Stimulated activated memory B cell treated with anti-CD40 and anti-IgM and Interleukin-4, amounts not matched to agents 10 μg/mL and 1 μg/mL and 100 μg/mL, for 72 hours (primary cell): Measurements from ENCODE around the gene COL6A2.
"Not testable (repeated sequence)": the region's sequence is repeated elsewhere in the genome, so short reads cannot be mapped to it uniquely, and the experiment has no call there.

ENCODE experiments used
- ATAC-seq: fragments of 150-1000 bp; cut with Tn5 transposase; 2 replicates; pipeline ENCODE4 v1.10.0; 2021
- H3K27ac Mint-ChIP-seq: one replicate; pipeline ENCODE4 v1.8.0; 2022; ENCODE audit warnings: mild to moderate bottlenecking, mixed read lengths
- H3K27me3 Mint-ChIP-seq: one replicate; pipeline ENCODE4 v1.8.0; 2022; ENCODE audit warnings: mixed read lengths
- H3K36me3 Mint-ChIP-seq: one replicate; pipeline ENCODE4 v1.8.0; 2022; ENCODE audit warnings: mixed read lengths
- H3K4me1 Mint-ChIP-seq: one replicate; pipeline ENCODE4 v1.8.0; 2022; ENCODE audit warnings: mixed read lengths
- H3K4me3 Mint-ChIP-seq: one replicate; pipeline ENCODE4 v1.8.0; 2022; ENCODE audit warnings: mild to moderate bottlenecking, moderate library complexity, mixed read lengths
- H3K9me3 Mint-ChIP-seq: one replicate; pipeline ENCODE4 v1.8.0; 2022; ENCODE audit warnings: mixed read lengths

Gene COL6A2

DNA sequence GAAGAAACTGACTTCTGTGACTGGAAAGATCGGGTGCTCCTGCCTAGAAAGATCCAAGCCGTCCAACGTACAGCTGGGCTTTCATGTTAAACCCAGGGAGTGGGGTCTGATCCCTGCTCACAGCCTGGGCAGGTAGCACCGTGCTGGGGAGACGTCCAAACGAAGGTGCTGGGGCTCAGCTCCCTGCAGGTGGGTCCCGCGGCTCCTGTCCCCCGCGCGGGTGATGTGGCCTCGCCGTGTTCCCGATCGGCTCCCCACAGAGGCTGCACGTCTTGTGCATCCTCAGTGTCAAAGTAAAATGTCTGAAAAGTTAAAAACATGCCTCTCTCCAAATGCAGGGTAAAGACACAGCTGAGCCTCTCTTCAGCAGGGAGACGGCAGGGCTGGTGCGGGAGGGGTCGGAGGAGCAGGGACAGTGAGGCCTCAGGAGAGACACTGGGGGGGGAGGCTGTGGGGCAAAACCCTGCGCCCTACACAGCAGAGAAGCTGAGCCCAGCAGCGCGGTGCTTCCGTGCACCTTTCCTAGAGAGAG lies 40.1 kb upstream of the COL6A2 start:
- Mint-ChIP-seq H3K4me1 (peaks cover 6% of the 10 kb centered on the region), H3K27ac (peak overlapping the region; percentile 74), H3K27me3 (peaks cover 50% of the 10 kb centered on the region), H3K36me3 (no peaks in the 10 kb centered on the region), H3K9me3 (peaks cover 21% of the 10 kb centered on the region), H3K4me3 (no peak overlapping the region)
- no peak for ATAC-seq

DNA sequence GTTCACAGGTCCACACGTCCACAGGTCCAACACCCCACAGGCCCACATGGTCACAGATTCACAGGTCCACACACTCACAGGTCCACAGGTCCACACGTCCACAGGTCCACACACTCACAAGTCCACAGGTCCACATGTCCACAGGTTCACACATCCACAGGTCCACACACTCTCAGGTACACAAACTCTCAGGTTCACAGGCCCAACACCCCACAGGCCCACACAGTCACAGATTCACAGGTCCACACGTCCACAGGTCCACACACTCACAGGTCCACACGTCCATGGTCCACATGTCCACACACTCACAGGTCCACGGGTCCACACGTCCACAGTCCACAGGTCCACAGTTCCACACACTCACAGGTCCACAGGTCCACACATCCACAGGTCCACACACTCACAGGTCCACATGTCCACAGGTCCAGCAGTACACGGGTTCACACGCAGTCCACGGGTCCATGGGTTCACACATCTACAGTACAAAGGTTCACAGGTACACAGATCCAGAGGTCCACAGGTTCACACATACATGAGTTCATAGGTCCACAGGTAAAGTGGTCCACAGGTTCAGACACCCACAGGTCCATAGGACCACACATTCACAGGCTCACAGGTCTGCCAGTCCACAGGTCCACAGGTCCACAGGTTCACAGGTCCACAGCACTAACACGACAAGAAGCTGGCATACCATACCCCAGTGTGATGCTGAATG lies 39.3 kb upstream of the COL6A2 start:
- Mint-ChIP-seq H3K27ac (no peak overlapping the region), H3K4me3 (no peak overlapping the region), H3K9me3 (peaks cover 21% of the 10 kb centered on the region), H3K36me3 (no peaks in the 10 kb centered on the region), H3K27me3 (peaks cover 50% of the 10 kb centered on the region), H3K4me1 (peaks cover 6% of the 10 kb centered on the region)
- ATAC-seq: no peak

DNA sequence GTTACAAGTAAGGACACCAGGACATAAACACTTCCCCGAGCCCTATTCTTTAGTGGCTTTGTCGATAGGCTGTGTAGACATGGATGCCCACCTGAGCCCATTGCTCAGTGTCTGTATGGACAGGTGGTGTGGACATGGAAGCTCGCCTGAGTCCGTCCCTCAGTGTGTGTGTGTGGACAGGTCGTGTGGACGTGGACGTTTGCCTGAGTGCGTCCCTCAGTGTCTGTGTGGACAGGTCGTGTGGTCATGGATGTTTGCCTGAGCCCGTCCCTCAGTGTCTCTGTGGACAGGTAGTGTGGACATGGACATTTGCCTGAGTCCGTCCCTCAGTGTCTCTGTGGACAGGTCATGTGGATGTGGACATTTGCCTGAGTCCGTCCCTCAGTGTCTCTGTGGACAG lies 38.7 kb upstream of the COL6A2 start:
- Mint-ChIP-seq H3K9me3 (peaks cover 21% of the 10 kb centered on the region), H3K4me1 (peaks cover 6% of the 10 kb centered on the region), H3K36me3 (no peaks in the 10 kb centered on the region), H3K27ac (no peak overlapping the region), H3K4me3 (no peak overlapping the region), H3K27me3 (peaks cover 53% of the 10 kb centered on the region)
- no peak for ATAC-seq

DNA sequence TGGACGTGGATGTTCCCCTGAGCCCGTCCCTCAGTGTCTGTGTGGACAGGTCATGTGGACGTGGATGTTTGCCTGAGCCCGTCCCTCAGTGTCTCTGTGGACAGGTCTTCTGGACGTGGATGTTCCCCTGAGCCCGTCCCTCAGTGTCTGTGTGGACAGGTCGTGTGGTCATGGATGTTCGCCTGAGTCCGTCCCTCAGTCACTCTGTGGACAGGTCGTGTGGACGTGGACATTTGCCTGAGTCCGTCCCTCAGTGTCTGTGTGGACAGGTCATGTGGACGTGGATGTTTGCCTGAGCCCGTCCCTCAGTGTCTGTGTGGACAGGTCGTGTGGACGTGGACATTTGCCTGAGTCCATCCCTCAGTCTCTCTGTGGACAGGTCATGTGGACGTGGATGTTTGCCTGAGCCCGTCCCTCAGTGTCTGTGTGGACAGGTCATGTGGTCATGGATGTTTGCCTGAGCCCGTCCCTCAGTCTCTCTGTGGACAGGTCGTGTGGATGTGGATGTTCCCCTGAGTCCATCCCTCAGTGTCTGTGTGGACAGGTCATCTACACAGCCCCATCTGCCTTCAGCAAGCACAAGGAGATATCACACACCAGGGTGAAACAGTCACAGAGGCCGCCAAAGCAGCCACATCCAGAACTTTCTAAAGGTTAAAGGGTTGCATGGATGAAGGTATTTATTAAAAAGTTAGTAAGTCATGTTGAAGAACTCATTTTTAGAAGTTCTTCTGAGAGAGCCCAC lies 38.0 kb upstream of the COL6A2 start:
- not testable (repeated sequence) for H3K4me3 Mint-ChIP-seq, H3K36me3 Mint-ChIP-seq, H3K4me1 Mint-ChIP-seq, ATAC-seq, H3K27ac Mint-ChIP-seq
- Mint-ChIP-seq H3K27me3 (peaks cover 60% of the 10 kb centered on the region), H3K9me3 (peaks cover 21% of the 10 kb centered on the region)

DNA sequence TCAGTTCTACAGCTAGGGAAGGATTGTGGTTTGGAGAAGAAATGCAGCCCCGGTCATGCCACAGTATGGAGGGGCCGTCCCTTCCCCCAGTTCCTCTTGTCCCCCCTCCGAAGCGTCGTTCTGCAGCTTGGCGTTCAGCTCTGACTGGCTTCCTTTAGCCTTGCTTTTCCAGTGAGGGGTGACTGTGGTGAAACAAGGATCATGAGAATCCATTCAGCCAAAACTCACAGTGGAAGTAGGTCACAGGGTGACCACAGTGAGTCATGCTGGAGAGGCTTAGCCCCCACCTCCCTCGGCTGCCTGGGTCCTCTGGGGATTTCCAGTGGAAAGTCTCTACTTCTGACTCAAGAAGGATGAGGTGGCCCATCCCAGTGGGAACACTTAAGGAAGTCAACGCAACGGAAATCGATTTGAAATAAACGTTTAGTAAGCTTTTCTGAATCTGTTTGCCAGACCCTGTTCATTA lies 37.3 kb upstream of the COL6A2 start:
- peaks cover 68% of the 10 kb centered on the region for H3K27me3 Mint-ChIP-seq
- H3K27ac Mint-ChIP-seq: no peak overlapping the region
- no peaks in the 10 kb centered on the region for H3K36me3 Mint-ChIP-seq
- peak; percentile 44 for ATAC-seq
- peaks cover 21% of the 10 kb centered on the region for H3K9me3 Mint-ChIP-seq
- H3K4me1 Mint-ChIP-seq: peaks cover 6% of the 10 kb centered on the region
- H3K4me3 Mint-ChIP-seq: no peak overlapping the region

DNA sequence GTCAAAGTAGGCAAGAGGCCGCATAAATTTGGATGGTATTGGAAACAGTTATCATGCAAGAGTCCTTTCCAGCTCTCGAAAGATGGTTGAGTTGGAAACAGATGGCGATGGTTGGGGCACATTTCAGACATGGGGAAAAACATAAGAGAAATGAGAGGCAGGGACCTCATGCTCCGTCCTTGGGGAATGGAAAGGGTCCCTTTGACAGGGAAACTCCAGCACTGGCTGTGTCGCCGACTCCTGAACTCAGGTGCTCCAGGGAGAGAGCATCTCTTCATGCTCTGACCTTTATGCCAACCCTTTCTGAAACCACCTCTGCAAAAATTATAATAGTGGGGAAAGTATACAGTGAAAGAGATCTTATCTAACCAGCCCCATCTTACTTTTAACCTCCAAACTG lies 36.8 kb upstream of the COL6A2 start:
- Mint-ChIP-seq H3K36me3 (no peaks in the 10 kb centered on the region), H3K27me3 (peaks cover 72% of the 10 kb centered on the region), H3K27ac (no peak overlapping the region), H3K9me3 (peaks cover 21% of the 10 kb centered on the region), H3K4me3 (no peak overlapping the region), H3K4me1 (peaks cover 6% of the 10 kb centered on the region)
- no peak for ATAC-seq

DNA sequence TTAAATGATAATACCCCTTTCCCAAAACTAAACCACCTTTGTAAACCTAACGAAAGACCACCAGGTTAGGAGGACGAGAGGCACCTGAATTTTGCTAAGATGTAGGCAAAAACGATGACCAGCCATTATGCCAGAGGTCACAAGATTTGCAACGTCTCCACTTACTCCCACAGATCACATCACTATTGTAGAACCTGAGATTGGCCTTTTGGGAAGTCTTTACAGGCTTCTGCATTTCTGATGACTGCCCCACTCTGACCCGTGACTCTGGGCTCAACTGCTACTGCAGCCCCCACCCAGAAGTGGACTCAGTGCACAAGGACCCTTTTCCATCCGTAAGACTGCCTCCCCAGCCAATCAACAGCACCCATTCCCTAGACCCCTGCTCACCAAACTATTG lies 36.4 kb upstream of the COL6A2 start:
- H3K27ac Mint-ChIP-seq: no peak overlapping the region
- H3K4me1 Mint-ChIP-seq: peaks cover 6% of the 10 kb centered on the region
- H3K27me3 Mint-ChIP-seq: peaks cover 76% of the 10 kb centered on the region
- ATAC-seq: no peak
- peaks cover 21% of the 10 kb centered on the region for H3K9me3 Mint-ChIP-seq
- H3K36me3 Mint-ChIP-seq: no peaks in the 10 kb centered on the region
- no peak overlapping the region for H3K4me3 Mint-ChIP-seq

DNA sequence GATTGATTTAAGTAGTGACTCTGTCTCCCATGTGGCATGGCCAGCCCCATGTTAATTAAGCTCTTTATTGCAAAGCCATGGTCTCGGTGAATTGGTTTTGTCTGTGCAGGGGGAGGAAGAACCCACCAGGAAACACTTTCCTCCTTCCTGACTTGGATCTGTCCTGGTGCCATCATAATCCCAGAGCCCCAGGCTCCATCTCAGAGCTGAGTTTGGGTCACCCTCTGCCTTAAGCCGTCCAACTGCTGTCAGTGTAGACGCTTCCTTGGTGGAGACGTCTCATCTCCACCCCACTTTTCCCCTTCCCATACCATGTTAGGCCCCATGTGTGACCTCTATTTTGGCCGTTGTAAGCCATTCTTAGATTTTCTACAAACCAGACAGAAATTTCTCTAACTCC lies 36.0 kb upstream of the COL6A2 start:
- Mint-ChIP-seq H3K36me3 (no peaks in the 10 kb centered on the region), H3K27me3 (peaks cover 79% of the 10 kb centered on the region), H3K9me3 (peaks cover 21% of the 10 kb centered on the region), H3K27ac (no peak overlapping the region), H3K4me3 (no peak overlapping the region), H3K4me1 (peaks cover 6% of the 10 kb centered on the region)
- ATAC-seq: no peak

DNA sequence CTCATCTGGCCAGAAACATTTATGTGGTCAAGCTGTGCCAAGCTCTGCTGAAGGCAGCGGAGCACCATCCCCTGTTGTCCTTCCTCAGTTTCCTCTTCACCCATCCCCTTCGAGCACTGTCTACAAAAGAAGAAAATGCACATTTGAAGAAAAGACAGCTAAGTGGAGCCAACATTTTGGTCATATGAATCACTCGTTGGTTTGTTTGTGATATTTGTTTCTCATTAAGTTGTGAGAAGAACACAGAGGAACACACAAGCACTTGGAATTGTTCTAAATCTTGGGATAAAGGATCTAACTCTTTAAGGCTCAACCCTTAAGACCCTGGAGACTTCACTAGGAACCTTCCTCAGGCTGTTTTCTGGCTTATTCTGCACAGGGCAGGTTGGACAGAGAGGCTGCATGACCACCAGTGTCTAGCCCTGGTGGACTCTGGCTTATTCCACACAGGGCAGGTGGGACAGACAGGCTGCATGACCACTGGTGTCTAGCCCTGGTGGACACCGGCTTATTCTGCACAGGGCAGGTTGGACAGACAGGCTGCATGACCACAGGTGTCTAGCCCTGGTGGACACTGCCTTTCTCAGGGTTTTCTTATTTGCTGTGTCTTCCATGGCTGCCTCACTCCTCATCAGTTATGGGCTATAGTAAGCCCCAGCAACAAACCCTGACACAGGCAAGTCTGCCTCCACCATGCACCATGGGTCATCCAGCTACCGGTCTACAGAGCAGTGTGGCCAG lies 35.3 kb upstream of the COL6A2 start:
- no peak for ATAC-seq
- Mint-ChIP-seq H3K36me3 (no peaks in the 10 kb centered on the region), H3K4me3 (no peak overlapping the region), H3K27me3 (peaks cover 72% of the 10 kb centered on the region), H3K9me3 (peaks cover 21% of the 10 kb centered on the region), H3K4me1 (no peaks in the 10 kb centered on the region), H3K27ac (no peak overlapping the region)

DNA sequence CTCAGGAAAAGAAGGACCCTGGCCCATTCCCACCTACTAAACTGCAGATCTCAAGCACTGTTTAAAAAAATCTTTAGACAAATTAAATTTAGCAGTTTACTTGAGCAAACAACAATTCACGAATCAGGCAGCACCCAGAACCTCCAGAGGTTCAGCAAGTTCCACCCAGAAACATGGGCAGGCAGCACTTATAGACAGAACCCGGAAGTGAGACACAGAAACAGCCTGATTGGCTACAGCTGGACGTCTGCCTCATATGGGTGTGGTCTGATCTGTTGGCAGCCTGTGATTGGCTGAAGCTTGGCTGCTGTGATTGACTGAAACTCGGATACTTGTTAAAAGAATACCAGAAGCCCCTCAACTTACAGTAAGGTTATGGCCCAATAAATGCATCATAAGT lies 34.7 kb upstream of the COL6A2 start:
- H3K27me3 Mint-ChIP-seq: peaks cover 66% of the 10 kb centered on the region
- H3K9me3 Mint-ChIP-seq: peaks cover 21% of the 10 kb centered on the region
- H3K27ac Mint-ChIP-seq: no peak overlapping the region
- ATAC-seq: no peak
- H3K4me1 Mint-ChIP-seq: no peaks in the 10 kb centered on the region
- H3K36me3 Mint-ChIP-seq: no peaks in the 10 kb centered on the region
- no peak overlapping the region for H3K4me3 Mint-ChIP-seq

DNA sequence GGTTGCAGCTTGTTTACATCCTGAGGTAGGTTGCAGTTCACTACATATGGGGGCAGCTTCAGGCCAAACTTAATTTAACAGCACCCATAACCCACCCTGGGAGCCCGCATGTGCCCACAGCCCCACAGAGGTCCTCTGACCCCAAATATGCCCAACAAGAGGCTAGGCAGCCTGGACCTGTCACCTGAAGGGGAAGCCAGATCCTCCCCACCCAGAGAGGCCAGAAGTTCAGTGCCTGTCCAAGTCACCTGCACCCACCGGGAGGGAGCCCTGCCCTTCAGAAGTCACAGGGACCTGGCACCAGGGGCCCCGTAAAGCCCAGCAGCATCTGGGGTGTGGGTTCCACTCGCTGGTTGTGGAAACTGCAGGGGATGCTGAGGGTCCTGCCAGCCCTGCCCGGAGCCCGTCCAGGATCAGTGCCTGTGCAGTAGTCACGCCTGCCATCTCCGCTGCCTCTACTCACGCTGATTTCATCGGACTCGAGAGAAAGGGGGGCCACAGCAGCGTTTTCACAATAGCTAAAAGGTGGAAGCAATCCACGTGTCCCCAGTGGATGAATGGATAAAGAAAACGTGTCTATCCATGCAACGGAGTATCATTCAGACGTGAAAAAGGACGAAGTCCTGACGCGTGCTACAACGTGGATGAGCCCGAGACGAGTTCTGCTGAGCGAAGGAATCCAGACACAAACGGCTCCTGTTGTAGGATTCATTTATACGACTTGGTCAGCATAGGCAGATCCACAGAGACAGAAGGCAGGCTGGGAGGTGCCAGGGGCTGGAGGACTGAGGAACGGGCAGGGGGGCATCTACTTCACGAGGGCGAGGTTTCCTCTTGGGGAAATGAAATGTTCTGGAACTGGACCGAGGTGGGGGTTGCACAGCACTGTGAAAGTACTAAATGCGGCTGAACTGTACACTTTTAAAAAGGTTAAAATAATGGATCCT lies 33.9 kb upstream of the COL6A2 start:
- Mint-ChIP-seq H3K36me3 (no peaks in the 10 kb centered on the region), H3K27ac (no peak overlapping the region), H3K27me3 (peaks cover 58% of the 10 kb centered on the region), H3K9me3 (peaks cover 19% of the 10 kb centered on the region), H3K4me1 (no peaks in the 10 kb centered on the region), H3K4me3 (no peak overlapping the region)
- no peak for ATAC-seq

DNA sequence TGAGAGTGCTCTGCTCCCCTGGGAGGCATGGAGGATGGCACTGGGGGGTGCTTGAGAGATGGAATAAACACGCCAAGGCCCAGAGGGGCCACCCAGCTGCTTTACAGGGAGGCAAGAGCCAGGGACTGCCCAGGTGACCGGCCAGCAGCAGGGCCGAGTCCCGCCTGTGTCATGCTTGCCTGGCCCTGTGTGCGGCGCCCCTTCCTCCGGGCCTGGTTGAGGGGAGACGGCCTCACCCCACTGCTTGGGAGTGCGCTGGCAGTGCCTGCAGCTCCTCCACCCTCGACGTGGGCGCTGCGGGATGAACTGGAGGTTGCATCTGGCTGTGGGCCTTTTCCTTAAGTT lies 33.1 kb upstream of the COL6A2 start:
- Mint-ChIP-seq H3K9me3 (peaks cover 19% of the 10 kb centered on the region), H3K27ac (no peak overlapping the region)

DNA sequence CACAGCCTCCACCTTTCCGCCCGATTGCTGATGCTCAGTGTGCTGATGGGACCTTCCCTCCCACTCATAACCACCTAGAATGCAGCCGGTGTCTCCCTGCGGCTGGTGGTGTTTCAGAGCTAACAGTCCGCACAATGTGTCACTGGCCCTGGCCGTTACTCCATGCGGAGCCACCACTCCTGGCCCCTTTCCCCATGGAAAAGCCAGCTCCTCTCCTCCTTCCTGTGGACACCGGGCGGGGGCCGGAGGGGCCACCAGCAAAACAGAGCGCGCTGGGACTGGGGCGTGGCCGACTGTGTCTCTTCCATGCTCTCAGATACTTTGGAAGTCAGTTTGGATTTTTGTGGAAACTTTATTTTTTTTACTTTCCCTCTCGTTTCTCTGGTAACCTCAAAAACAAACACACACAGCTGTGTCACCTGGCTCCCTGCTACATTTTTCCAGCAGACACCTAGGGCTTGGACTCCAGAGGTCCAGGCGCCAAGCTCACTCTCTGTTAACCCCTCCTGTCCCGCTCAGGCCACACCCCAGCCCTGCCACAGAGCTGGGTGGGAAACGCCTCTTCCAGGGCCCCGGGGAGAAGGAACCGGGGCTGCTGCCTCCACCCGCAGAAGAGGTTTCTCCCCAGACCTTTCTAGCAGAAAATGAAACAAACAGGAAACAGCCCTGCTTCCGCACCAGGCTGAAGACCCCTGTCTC lies 32.5 kb upstream of the COL6A2 start:
- H3K9me3 Mint-ChIP-seq: peaks cover 19% of the 10 kb centered on the region
- H3K4me1 Mint-ChIP-seq: no peaks in the 10 kb centered on the region
- no peaks in the 10 kb centered on the region for H3K36me3 Mint-ChIP-seq
- H3K4me3 Mint-ChIP-seq: no peak overlapping the region
- no peak overlapping the region for H3K27ac Mint-ChIP-seq
- peak; percentile 9 for ATAC-seq
- H3K27me3 Mint-ChIP-seq: peaks cover 53% of the 10 kb centered on the region

More for the DNA sequence above, 33.1 kb upstream of the COL6A2 start:
- H3K27me3 Mint-ChIP-seq: peaks cover 53% of the 10 kb centered on the region
- no peaks in the 10 kb centered on the region for H3K4me1 Mint-ChIP-seq
- H3K4me3 Mint-ChIP-seq: no peak overlapping the region
- no peaks in the 10 kb centered on the region for H3K36me3 Mint-ChIP-seq
- ATAC-seq: no peak

DNA sequence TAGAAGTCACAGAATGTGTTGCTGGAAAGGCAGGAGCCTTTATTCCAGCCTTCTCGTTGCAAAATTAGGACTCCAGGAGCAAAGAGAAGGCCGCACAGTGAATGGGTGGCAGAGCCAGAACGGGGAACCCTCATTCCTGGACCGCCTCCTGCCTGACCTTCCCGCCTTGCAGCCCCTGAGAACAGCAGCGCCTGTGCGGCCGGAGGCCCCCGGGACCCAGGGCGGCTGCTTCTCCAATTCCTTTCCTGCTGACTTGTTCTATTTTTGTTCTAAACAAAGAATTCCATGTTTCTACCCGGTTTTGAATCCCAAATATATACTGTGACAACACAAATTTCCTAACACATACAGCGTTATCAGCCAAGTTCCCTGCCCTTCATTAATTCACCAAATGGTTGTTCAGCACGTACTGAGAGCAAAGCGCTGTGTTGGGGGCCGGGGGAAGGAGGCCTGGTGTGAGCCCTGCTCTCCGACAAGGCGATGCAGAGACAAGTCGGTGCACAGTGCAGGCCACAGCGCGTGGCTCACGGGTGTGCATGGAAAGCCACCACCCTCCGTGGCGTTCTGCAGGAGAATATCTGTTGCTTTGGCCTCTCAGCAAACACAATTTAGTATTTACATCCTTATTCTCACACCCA lies 31.9 kb upstream of the COL6A2 start:
- Mint-ChIP-seq H3K27me3 (peaks cover 47% of the 10 kb centered on the region), H3K9me3 (peaks cover 19% of the 10 kb centered on the region), H3K4me1 (no peaks in the 10 kb centered on the region), H3K27ac (no peak overlapping the region), H3K4me3 (no peak overlapping the region), H3K36me3 (no peaks in the 10 kb centered on the region)
- no peak for ATAC-seq
